ENCODE measurements around the gene EBF4.

GRCh38 chr20:2729791-2730190 is 37.2 kb downstream of the EBF4 start:
- TF ChIP-seq CTCF (conservative IDR thresholded peaks at IDR 0.05 in 1 of 2, IDR thresholded peaks at IDR 0.05 in 1 of 2; ENCODE audit: extremely low read depth in 1 of 2, insufficient read depth in 1 of 2, low read depth in 1 of 2, low read length in 2 of 2) (no peak), EZH2 (IDR thresholded peaks at IDR 0.05; ENCODE audit: borderline replicate concordance, low read length) (no peak)

Data from mammary epithelial cell (primary cell).